WI38 (cell line): ENCODE measurements around the gene IRF1.

ENCODE experiments used
- H3K4me3 ChIP-seq: 2 replicates; pipeline ENCODE4 v1.5.1; 2011; ENCODE audit warnings: low read depth, mild to moderate bottlenecking, control low read depth, low read length
- CTCF ChIP-seq: IDR thresholded peaks from 2 replicates; pipeline ENCODE4 v1.5.1; 2012; ENCODE audit warnings: low read depth, mild to moderate bottlenecking, control low read depth, low read length

The IRF1 gene

GRCh38 chr5:132500244-132500930, 9.8 kb upstream of the IRF1 start:
- H3K4me3 ChIP-seq: no peak overlapping the region
- TF ChIP-seq CTCF: no peak

GRCh38 chr5:132499440-132500243, 9.1 kb upstream of the IRF1 start:
- H3K4me3 ChIP-seq: no peak overlapping the region

GRCh38 chr5:132498686-132499271, 8.2 kb upstream of the IRF1 start:
- no peak for TF ChIP-seq CTCF
- no peak overlapping the region for H3K4me3 ChIP-seq

More at GRCh38 chr5:132499440-132500243, 9.1 kb upstream of the IRF1 start:
- no peak for TF ChIP-seq CTCF

- no peak overlapping the region for H3K4me3 ChIP-seq
- TF ChIP-seq CTCF: no peak
These were observed 7.6 kb upstream of the IRF1 start for GRCh38 chr5:132498152-132498551.

- TF ChIP-seq CTCF: no peak
- peak overlapping the region; percentile 71 for H3K4me3 ChIP-seq
These were observed 7.0 kb upstream of the IRF1 start for GRCh38 chr5:132497488-132497997.

GRCh38 chr5:132496631-132497487, 6.3 kb upstream of the IRF1 start:
- peak overlapping the region; percentile 71 for H3K4me3 ChIP-seq
- no peak for TF ChIP-seq CTCF
